HG02943 (cell line): ENCODE data around the gene CD3G.
A peak's percentile ranks its signal among the peaks of the same experiment; 100 is the strongest.
"Not testable (repeated sequence)": the region's sequence is repeated elsewhere in the genome, so short reads cannot be mapped to it uniquely, and the experiment has no call there.

Experiments
- ATAC-seq: cut with Tn5 transposase; IDR thresholded peaks from one replicate; pipeline ENCODE4 v1.9.1; 2021; ENCODE audit warnings: mild to moderate bottlenecking, low read depth, moderate library complexity; ENCODE audit not compliant: unreplicated experiment

Gene CD3G

GRCh38 chr11:118373263-118373662, 29.1 kb downstream of the CD3G start:
- no peak for ATAC-seq

- ATAC-seq = no peak
These were observed 29.7 kb downstream of the CD3G start for GRCh38 chr11:118373871-118374270.

GRCh38 chr11:118374729-118375128, 30.6 kb downstream of the CD3G start:
- ATAC-seq = no peak

GRCh38 chr11:118375978-118376377, 31.8 kb downstream of the CD3G start:
- ATAC-seq = no peak

GRCh38 chr11:118379497-118379896, 35.4 kb downstream of the CD3G start:
- no peak for ATAC-seq

- ATAC-seq = no peak
These were observed 36.4 kb downstream of the CD3G start for GRCh38 chr11:118380571-118380970.

GRCh38 chr11:118382954-118383353, 38.8 kb downstream of the CD3G start:
- ATAC-seq = no peak

GRCh38 chr11:118383657-118384056, 39.5 kb downstream of the CD3G start:
- ATAC-seq = no peak

GRCh38 chr11:118396097-118396501, 52.0 kb downstream of the CD3G start:
- no peak for ATAC-seq

- ATAC-seq = no peak
These were observed 53.3 kb downstream of the CD3G start for GRCh38 chr11:118397448-118397847.

GRCh38 chr11:118398791-118399559, 54.8 kb downstream of the CD3G start:
- no peak for ATAC-seq

- peak; percentile 68 for ATAC-seq
These were observed 57.2 kb downstream of the CD3G start, which contains the start of gene ATP5MG for GRCh38 chr11:118401151-118401879. Gene ATP5MG (plus strand): TSS chr11:118401606. CDS start chr11:118401666, 60 bp downstream.

- ATAC-seq = no peak
These were observed 57.9 kb downstream of the CD3G start for GRCh38 chr11:118401880-118402590.

- ATAC-seq = not testable (repeated sequence)
These were observed 58.5 kb downstream of the CD3G start for GRCh38 chr11:118402594-118402993.
